SK-N-SH (cell line): ENCODE results near the gene EEFSEC.

ENCODE experiments used
- ELF1 ChIP-seq: IDR thresholded peaks from 2 replicates; pipeline ENCODE4 v1.4.0; 2012
- EZH2phosphoT487 ChIP-seq: fragments of 200-600 bp; sonication (generic); IDR thresholded peaks from 2 replicates; pipeline ENCODE4 v1.6.1; 2017; ENCODE audit warnings: low read depth, mixed run types, mild to moderate bottlenecking, antibody characterized with exemption, moderate library complexity, borderline replicate concordance
- POLR2AphosphoS5 ChIP-seq: IDR thresholded peaks from 2 replicates; pipeline ENCODE4 v1.6.1; 2012; ENCODE audit warnings: low read depth, low read length
- RAD21 ChIP-seq: IDR thresholded peaks from 2 replicates; pipeline ENCODE4 v1.6.1; 2012; ENCODE audit warnings: mild to moderate bottlenecking, low read length
- RFX5 ChIP-seq: IDR thresholded peaks from 2 replicates; pipeline ENCODE4 v1.6.1; 2012; ENCODE audit warnings: mild to moderate bottlenecking, improper control_type of control experiment, low read length
- TAF1 ChIP-seq: IDR thresholded peaks from 2 replicates; pipeline ENCODE4 v1.6.1; 2012; ENCODE audit warnings: low read depth, mild to moderate bottlenecking, low read length, moderate library complexity, borderline replicate concordance
- TCF12 ChIP-seq: IDR thresholded peaks from 2 replicates; pipeline ENCODE4 v1.4.0; 2012
- TEAD4 ChIP-seq: IDR thresholded peaks from 2 replicates; pipeline ENCODE4 v1.4.0; 2012; ENCODE audit warnings: mild to moderate bottlenecking, borderline replicate concordance; ENCODE audit not compliant: insufficient read depth
- TF ChIP-seq, protein P1 (sequence below): fragments of 200-600 bp; sonication (generic); IDR thresholded peaks from 2 replicates; pipeline ENCODE4 v1.6.1; 2017; ENCODE audit warnings: antibody characterized with exemption, mild to moderate bottlenecking, moderate library complexity

DNA sequence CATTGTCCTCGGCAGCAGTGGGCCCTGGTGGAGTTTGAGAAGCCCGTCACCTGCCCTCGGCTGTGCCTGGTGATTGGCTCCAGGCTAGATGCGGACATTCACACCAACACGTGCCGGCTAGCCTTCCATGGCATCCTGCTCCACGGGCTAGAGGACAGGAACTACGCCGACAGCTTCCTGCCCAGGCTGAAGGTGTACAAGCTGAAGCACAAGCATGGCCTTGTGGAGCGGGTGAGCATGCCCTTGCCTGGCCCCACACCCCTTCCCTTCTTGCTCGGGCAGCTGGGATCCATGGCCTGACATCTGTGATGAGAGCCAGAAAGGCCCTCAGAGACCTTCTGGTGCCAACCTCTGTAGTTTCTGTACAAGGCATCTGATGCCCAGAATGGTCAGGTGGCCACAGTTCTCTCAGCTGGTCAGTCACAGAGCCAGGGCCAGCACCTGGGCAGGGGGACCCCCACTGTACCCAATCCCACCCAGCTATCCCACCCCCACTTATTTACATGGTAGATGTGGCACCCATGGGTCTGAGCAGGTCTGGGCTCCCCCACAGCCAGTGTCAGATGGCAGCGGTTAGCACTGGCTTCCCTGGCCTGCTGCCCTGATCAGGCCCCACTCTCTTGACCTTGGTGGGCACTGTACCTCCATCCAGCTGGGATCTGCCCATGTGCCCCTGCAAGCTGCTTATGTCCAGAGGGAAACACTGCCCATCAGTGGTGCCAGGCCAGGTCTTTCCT lies 188.5 kb downstream of the EEFSEC start:
- TF ChIP-seq RAD21, result no peak
- TF ChIP-seq, protein P1, sequence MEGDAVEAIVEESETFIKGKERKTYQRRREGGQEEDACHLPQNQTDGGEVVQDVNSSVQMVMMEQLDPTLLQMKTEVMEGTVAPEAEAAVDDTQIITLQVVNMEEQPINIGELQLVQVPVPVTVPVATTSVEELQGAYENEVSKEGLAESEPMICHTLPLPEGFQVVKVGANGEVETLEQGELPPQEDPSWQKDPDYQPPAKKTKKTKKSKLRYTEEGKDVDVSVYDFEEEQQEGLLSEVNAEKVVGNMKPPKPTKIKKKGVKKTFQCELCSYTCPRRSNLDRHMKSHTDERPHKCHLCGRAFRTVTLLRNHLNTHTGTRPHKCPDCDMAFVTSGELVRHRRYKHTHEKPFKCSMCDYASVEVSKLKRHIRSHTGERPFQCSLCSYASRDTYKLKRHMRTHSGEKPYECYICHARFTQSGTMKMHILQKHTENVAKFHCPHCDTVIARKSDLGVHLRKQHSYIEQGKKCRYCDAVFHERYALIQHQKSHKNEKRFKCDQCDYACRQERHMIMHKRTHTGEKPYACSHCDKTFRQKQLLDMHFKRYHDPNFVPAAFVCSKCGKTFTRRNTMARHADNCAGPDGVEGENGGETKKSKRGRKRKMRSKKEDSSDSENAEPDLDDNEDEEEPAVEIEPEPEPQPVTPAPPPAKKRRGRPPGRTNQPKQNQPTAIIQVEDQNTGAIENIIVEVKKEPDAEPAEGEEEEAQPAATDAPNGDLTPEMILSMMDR, result no peak
- no peak for TF ChIP-seq POLR2AphosphoS5
- no peak for TF ChIP-seq TCF12
- no peak for TF ChIP-seq RFX5
- TF ChIP-seq TAF1, result no peak
- TF ChIP-seq TEAD4, result no peak
- TF ChIP-seq ELF1, result no peak
- TF ChIP-seq EZH2phosphoT487, result no peak
